ENCODE data around the gene RNF168.
"Not testable (repeated sequence)": the region's sequence is repeated elsewhere in the genome, so short reads cannot be mapped to it uniquely, and the experiment has no call there.

RNF168 gene, protein sequence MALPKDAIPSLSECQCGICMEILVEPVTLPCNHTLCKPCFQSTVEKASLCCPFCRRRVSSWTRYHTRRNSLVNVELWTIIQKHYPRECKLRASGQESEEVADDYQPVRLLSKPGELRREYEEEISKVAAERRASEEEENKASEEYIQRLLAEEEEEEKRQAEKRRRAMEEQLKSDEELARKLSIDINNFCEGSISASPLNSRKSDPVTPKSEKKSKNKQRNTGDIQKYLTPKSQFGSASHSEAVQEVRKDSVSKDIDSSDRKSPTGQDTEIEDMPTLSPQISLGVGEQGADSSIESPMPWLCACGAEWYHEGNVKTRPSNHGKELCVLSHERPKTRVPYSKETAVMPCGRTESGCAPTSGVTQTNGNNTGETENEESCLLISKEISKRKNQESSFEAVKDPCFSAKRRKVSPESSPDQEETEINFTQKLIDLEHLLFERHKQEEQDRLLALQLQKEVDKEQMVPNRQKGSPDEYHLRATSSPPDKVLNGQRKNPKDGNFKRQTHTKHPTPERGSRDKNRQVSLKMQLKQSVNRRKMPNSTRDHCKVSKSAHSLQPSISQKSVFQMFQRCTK

DNA sequence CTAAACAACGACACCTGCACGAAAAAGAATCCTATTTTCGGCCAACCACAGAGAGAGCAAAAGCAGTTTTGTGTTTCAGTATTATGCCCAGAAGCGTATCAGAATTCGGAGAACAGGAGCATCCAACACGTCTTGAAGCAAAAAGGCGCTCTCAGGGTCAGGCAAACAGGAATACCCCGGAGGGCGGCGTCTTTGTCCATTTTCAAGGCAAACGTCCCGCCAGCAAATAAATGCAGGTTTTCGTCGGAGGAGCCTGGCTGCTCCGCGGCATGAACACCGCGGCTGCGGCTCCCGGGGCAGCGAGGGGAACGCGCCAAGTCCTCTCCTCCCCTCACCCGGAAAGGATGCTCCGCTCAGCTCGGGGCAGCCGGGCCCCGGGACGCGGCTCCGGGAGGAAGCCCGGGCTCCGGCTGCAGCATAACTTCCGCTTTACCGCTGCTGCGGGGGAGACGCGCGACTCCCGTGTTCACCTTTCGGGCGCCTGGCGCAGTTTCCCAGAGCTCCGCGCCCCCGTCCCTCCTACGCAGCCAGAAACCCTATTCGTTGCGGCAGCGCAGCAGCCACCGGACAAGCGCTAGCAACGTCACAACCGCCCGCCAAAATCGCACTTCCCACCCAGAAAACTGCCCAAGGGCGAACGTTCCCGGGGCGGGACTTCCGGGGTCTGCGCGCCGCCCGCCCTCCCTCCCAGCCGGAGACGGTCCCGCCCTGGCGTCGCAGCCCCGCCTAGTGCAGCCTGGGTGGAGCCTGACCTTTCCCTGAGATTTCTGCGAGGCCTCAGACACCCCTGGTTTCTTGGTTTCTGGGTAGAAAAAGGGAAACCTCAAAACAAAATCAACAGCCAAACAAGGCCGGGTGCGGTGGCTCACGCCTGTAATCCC, at the start of gene RNF168:
TSS of gene RNF168 (minus strand) at position 573 of the 881 bp plus-strand sequence. CDS start 595 bp downstream, outside the sequence.
- peak; percentile 94 for DNase-seq (ENCODE audit: low spot score)

DNA sequence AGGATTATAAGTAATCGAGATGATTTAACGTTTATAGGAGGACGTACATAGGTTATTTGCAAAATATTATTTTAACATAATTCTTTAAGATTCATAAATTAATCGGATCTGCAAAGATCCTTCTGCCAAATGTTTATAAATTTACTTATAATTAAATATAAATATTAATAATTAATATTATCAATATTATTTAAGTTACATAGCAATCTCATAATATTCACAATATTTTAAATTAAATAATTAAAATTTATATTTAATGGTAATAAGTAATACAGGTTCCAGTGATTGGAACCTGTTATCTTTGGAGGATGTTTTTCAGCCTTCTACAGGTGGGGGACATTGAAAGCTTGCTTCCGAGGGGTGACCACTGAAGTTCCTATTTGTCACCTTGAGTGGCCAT, 48.7 kb upstream of the RNF168 start:
- DNase-seq (ENCODE audit: low spot score), result no peak

DNA sequence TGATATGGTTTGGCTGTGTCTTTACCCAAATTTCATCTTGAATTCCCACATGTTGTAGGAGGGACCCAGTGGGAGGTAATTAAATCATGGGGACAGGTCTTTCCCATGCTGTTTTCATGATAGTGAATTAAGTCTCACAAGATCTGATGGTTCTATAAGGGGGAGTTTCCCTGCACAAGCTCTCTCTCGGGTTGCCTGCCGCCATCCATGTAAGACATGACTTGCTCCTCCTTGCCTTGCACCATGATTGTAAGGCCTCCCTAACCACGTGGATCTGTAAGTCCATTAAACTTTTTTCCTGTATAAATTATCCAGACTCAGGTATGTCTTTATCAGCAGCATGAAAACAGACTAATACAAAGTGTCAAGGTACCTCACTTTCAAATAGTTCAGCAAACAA, 46.6 kb upstream of the RNF168 start:
- DNase-seq (ENCODE audit: low spot score), result not testable (repeated sequence)

DNA sequence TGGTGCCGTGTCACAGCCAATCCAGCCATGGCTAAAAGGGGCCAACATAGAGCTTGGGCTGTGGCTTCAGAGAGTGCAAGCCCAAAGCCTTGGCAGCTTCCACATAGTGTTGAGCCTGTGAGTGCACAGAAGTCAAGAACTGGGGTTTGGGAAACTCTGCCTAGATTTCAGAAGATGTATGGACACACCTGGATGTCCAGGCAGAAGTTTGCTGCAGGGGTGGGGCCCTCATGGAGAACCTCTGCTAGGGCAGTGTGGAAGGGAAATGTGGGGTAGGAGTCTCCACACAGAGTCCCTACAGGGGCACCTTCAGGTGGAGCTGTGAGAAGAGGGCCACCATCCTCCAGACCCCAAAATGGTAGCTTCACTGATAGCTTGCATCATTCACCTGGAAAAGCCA, 45.7 kb upstream of the RNF168 start:
- not testable (repeated sequence) for DNase-seq (ENCODE audit: low spot score)

DNA sequence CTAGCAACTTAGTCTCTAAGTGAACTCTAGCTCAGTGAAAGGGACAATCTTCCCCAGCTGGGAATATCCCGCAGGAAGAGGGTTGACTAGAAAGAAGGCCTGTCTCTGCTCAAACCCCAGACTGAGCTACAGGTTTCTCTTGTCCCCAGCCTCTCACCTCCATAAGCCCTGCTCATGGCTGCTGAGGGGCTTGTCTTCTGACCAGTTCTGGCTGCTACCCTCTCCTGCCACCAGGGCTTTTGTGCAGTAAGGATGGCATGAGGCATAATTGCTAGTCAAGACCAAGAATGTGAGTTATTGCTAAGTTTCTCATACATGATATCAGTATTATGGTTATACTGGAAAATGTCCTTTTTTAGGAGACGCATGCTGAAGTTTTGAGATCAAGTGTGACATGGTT, 43.5 kb upstream of the RNF168 start:
- DNase-seq (ENCODE audit: low spot score), result no peak

DNA sequence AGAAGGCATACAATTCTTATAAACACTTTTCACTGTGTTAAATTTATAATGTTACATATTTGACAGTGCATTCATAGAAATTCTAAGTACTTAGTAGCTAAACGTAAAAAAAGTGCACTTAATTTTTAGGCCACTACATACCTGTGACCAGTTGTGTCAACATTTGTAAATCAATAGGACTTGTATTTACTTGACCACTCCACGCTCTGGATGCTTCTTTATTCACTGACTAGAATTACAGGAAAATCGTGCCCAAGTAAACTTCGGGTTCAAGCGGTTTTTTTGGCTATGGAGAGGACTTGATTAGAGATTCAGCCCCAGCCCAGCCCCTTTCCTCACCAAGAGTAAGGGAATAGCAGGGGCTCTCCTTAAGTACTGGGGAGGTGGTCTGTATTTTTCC, 43.0 kb upstream of the RNF168 start:
- no peak for DNase-seq (ENCODE audit: low spot score)

DNA sequence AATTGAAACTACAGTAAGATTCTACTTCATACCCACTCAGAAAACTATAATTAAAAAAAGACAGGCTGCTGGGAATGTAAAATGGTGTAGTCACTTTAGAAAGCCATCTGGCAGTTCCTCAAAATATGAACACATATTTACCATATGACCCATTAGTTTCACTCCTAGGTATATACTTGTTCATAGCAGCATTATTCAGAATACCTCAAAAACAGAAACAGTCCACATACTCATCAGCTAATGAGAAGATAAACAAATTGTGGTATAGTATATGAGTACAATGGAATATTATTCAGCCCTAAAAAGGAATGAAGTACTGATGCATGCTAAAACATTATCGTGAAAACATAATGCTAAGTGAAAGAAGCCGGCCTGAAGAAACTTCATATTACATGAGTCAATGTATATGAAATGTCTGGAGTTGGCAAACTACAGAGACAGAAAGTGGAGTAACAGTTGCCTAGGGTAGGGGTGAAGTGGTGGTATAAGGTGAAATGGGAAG, 41.0 kb upstream of the RNF168 start:
- DNase-seq (ENCODE audit: low spot score), result no peak

DNA sequence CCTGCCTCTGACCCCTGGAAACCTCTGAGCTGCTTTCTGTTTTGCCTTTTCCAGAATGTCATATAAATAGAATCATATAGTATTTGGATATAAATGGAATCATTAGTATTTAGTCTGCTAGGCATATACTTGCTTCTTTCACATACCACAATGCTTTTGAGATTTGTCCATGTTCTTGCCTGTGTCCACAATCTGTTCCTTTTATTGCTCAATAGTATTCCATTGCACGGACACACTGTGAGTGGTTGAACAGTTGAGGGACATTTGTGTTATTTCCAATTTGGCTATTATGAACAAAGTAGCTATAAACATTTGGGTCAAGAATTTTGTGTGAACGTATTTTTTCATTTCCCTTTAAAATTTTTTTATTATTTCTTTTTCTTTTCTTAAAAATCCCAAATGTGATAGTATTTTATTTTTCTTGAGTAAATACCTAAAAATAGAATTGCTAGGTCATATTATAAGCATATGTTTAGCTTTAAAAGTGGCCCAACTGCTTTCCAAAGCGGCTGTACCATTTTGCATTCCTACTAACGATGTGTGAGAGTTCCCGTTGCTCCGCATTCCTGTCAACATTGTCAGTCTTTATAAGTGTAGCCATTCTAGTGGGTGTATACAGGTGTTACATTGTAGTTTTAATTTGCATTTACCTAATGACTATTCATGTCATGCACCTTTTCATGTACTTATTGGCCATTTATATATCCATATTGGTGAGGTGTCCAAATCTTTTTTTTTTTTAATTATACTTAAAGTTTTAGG, 38.3 kb upstream of the RNF168 start:
- DNase-seq (ENCODE audit: low spot score), result no peak

DNA sequence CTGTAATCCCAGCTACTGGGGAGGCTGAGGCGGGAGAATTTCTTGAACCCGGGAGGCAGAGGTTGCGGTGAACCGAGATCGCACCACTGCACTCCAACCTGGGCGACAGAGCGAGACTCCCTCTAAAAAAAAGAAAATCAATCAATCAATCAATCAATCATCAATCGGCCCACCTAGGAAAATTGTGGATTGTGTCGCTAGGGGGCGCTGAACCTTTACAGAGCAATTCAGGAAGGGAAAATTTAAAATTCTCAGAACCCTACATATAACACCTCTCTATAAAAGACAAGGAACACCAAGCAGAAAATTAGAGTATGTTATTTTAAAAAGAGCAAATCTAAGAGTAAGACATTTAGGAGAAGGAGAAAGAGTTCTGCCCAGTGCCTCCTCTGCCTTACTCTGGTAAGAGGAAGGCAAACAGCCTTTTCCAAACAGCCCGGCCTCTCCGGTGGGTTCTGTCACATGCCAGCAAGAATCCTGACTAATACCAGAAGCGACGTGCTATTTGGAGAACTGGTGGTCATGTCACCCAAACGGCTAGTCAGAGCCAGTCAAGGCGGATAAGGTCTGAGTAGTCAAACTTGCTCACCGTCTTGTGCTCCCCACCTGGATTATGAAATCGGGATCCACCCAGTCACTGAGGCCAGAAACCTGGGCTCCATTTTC, 33.9 kb upstream of the RNF168 start:
- DNase-seq (ENCODE audit: low spot score), result no peak

DNA sequence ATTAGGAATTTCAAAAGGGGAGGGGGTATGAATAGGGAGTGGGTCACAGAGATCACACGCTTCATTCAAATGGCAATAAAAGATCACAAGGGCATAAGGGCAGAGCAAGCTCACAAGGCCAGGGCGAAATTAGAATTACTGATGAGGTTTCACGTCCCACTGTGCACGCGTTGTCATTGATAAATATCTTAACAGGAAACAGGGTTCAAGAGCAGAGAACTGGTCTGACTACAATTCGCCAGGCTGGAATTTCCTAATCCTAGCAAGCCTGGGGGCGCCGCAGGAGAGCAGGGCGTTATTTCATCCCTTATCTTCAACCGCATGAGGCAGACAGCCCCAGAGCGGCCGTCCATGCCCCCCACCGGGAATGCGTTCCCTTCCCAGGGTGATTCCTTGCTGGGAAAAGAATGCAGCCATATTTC, 29.7 kb upstream of the RNF168 start:
- no peak for DNase-seq (ENCODE audit: low spot score)

DNA sequence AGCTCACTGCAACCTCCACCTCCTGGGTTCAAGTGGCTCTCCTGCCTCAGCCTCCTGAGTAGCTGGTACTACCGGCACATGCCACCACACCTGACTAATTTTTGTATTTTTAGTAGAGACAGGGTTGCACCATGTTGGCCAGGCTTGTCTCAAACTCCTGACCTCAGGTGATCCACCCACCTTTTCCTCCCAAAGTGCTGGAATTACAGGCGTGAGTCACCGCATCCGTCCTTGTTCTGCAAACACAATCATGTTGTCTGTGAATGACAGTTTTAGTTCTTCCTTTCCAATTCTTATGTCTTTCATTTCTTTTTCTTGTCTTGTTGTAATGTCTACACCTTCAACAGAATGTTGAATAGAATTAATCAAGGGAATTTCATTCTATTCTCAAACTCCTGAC, 27.9 kb upstream of the RNF168 start:
- no peak for DNase-seq (ENCODE audit: low spot score)

DNA sequence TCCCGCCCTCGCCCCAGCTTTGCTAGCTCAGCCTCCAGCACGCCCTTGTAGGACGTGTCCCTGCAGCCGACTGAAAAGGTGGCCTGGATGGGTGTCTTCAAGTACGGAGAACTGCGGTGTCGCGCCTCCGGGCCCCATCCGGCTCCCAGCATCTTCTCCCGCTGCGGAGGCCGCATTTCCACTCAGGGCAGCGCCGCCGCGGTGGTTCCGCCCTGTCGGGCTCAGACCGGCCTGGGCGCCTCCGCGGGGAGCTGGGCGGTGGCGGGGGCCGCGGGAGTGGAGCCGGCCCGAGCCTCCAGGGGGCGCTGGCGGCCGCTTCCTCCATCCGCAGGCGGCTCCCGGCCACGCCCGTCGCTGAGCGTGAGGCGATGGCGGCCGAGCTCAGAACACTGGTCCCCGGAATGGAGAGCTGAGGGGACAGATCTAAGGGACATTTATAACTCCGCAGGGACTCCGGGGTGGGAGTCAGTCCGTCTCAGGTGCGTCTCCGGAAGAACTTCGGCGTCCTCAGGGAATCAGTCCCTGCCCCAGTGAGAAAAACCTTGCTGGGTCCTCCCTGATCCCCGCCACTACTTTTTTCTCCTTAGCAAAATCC, 25.2 kb upstream of the RNF168 start:
- peak; percentile 26 for DNase-seq (ENCODE audit: low spot score)

DNA sequence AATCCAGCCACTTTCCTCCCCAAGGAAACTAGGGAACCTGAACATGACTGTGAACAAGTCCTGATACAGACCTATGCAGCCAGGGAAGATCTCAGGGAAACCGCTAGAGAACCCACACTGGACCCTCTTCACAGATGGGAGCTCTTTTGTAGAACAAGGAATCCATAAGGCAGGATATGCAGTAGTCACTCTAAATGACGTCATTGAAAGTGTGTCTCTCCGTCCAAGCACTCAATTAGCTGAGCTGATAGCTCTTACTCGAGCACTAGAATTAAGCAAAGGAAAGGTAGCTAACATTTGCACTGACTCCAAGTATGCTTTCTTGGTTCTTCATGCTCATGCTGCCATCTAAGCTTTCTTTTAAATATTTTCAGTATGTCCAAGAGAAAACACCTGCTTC, 21.6 kb upstream of the RNF168 start:
- DNase-seq (ENCODE audit: low spot score), result no peak

DNA sequence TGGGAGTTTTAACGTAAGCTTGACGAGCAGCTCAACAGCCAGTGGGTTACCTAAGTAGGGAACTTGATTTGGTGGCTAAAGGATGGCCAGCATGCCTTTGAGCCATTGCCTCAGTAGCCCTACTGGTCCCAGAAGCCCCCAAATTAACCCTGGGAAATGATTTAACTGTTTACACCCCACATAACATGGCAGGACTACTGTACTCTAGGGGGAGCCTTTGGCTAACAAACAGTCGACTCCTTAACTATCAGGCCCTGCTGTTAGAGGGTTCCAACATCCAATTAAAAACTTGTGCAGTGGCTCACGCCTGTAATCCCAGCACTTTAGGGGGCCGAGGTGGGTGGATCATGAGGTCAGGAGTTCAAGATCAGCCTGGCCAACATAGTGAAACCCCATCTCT, 21.0 kb upstream of the RNF168 start:
- no peak for DNase-seq (ENCODE audit: low spot score)

DNA sequence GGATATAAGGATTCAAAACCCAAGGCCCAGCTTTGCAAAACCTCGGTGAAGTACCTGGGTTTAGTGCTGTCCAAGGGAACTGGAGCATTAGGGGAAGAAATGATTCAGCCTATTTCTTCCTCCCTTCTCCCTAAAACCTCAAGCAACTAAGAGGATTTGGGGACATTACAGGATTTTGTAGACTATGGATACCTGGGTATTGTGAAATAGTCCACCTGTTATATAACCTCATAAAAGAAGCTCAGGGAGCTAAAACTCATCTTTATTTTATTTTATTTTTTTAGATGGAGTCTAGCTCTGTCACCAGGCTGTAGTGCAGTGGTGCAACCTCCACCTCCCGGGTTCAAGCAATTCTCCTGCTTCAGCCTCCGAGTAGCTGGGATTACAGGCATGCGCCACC, 20.3 kb upstream of the RNF168 start:
- no peak for DNase-seq (ENCODE audit: low spot score)

DNA sequence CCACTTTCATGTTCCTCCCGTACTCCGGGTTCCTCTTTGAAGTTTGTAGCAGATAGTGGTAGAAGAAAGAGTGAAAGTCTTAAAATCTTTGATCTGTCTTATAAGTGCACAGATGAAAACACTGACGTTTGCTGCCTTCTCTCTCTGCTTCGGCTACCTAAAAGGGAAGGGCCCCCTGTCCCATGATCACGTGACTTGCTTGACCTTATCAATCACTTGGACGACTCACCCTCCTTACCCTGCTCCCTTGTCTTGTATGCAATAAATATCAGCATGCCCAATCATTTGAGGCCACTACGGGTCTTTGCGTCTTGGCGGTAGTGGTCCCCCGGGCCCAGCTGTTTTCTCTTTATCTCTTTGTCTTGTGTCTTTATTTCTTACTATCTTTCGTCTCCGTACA, 17.7 kb upstream of the RNF168 start:
- not testable (repeated sequence) for DNase-seq (ENCODE audit: low spot score)

DNA sequence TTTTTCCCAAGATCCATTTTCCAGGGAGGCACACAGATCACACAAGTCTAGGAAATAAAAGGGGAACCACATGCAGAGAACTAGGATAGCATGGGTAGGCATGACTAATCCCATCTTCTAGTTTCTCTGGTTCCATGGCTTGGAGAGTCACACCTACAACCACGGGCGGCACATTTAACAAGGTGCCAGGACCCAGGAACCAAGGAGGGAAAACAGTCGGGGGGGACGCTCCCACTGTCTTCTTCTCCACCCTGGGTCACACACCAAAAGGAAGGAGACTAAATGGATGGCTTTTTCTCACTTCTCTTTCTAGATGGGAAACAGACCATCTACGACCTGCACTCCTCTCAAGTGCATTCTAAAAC, 16.1 kb upstream of the RNF168 start:
- no peak for DNase-seq (ENCODE audit: low spot score)

DNA sequence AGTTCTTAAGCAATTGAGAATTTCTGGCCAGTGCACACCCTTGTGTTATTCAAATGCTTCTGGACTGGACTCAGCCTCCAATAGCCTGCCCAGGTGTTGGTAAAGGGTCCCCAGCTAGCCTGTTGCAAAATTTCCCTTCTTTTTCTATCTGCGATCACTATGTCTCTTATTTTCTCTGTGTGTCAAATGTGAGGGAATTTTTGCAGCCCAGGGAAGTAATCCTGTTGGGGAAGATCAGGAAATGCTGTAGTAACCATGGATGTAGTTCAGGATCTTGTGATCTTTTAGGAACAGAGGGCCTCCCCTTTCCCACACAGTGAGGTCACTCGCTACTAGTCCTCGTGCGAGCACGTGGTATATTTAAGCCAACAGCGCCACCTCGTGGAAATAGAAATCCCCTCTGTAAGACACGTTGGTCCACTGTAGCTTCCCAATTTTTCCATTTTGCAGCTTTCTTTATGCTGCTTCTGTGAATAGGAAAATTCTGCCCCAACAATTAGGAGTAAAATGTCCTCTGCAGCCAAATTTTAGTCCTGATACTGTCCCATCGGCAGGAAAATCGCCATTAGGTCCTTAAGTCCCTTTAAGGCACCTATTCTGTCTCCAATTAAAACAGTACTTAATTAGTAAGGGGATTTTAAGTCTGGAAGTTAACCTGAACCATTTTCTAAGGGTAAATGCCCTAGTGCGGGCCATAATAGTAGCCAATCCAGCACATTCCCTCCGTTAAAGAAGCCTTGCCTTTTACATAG, 15.6 kb upstream of the RNF168 start:
- DNase-seq (ENCODE audit: low spot score), result no peak

DNA sequence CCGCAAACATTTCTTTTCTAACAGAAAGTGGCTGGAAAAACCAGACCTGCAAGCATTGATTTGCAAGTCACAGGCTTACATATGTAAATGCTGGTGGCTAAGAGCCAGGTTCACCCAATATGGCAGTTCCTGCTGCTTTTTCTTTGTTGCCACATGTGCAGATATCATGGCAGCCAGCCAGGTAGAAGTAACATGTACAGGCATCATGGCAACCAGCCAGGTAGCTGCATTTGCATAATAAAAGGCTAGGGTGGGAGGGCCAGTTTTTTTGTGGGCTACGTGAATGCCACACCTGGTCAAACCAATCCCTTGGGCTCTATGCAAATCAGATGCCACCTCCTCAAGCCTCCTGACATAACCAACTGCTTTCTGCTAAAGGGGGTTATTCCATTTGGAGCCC, 14.4 kb upstream of the RNF168 start:
- no peak for DNase-seq (ENCODE audit: low spot score)

DNA sequence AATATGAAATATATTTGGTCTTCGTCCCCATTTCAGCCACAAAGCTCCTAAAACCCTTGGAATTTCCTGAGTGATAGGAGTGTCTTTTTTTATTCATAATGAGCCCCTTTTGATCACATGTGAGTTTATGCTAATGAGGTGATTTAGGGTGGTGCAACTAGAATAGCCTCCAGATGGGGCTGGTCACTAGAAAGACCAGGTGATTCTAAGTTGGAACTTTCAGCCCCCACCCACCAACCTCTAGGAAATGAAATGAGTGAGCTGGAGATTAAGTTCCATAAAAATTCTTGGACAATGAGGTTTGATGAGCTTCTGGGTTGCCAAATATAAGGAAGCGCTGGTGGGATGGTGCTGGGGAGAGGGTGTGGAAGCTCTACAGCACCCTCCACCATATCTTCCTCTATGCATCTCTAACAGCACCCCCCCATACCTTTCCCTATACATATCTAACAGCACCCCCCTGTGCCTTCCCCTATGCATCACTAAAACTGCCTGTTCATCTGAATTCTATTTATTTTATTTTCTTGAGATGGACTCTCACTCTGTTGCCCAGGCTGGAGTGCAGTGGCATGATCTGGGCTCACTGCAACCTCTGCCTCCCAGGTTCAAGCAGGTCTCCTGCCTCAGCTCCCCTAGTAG, 13.7 kb upstream of the RNF168 start:
- no peak for DNase-seq (ENCODE audit: low spot score)

Data from putamen (tissue), 1 donor.